Measurements from ENCODE around the gene COX10.

- TF ChIP-seq POLR2A (IDR thresholded peaks at IDR 0.05): no peak
- no peak for TF ChIP-seq CTCF (IDR thresholded peaks at IDR 0.05)
- TF ChIP-seq EP300 (IDR thresholded peaks at IDR 0.05): no peak
These were observed 176.3 kb downstream of the COX10 start for GRCh38 chr17:14245629-14246028.
